ENCODE measurements around the gene ELAVL1.

The ELAVL1 gene

DNA sequence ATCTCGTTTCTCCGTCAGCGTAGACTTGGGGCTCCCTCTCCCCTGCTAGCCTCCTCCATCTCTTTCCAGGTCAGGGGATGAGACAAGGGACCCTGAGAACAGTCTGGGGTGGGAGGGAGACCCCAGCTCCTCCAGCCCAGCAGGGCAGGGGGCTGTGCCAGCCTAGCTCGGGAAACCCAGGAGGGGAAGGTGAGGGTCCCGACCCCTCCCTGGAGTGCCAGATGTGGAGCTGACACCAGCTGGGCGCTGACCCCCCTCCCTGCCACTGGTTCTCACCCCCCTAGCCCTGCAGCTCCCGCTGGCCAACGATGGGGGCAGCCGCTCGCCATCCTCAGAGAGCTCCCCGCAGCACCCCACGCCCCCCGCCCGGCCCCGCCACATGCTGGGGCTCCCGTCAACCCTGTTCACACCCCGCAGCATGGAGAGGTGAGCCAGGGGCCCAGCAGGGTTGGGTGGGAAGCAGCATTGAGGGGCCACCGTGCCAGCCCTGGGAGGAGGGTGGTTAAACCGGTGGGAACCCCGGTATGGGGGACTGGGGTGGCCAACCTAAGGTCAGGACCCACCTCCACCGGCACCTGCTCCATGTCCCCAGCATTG, 95.9 kb downstream of the ELAVL1 start:
- DNase-seq (ENCODE audit: low read depth) = no peak

DNA sequence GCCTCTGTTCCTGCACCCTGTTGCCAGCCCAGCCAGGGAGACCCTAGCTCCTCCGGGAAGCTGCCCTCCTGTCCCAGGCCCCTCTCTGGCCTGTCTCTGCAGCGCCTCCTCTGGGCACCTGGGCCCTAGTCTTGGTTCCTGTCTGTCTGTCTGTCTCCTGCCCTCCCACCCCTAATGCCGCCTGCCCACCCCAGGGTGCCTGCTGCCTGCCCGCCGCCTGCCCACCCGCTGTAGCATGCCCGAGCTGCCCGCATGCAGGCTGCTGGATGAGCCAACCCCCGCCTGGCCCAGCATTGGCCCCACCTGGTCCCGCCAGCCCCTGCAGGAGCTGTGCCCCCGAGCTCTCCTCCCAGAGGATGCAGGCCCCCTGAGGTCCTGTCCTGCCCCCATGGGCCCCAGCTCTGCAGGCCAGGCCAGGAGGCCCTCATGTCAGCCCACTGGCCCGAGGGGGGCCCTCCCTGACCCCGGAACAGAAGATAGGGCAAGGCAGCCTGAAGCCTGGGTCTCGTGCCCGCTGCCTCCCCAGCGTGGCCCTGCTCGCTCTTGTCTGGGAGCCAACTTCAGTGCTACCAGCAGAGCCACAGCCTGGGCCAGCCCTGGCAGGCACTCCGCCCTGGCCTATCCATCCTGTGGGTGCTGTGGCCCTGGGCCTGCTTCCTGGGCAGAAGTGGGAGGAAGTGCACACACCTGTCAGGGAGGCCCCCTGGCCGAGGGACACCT, 96.5 kb downstream of the ELAVL1 start:
- DNase-seq (ENCODE audit: low read depth) = no peak
